Endothelial cell of umbilical vein (primary cell): ENCODE results near the gene ZNF280C. TPM values are rescaled to one million over a fixed set of nuclear protein-coding genes. Genes with fewer than 3 reads are reported as not detected.

Experiments used
- BruUV-seq: library from RNA; stranded (reverse); fragments of 400-500 nt; replicated peaks from 2 replicates; lab custom pipeline; 2021; lab: Mats Ljungman, UMichigan
- CTCF ChIA-PET: fragments of 300-600, 350-600 bp; sonication (Branson Sonifier 250); formaldehyde crosslinking; loops from one replicate; lab custom pipeline; 2021; ENCODE audit warnings: antibody characterized with exemption, inconsistent platforms; lab: Charles Lee
- POLR2A ChIA-PET: fragments of 300-600, 350-600 bp; sonication (Branson Sonifier 250); formaldehyde crosslinking; loops from one replicate; lab custom pipeline; 2021; ENCODE audit warnings: antibody characterized with exemption, inconsistent platforms; lab: Charles Lee
- DNase-seq: peaks from one replicate; pipeline ENCODE4 v3.0.0-alpha.2; 2011; ENCODE audit warnings: low read depth, low spot score
- FAIRE-seq: peaks from 2 replicates; lab custom pipeline; 2011; peaks lifted over from hg19 to GRCh38; lab: Jason Lieb, UNC
- H2AFZ ChIP-seq: 2 replicates; pipeline ENCODE4 v1.6.0; 2012; ENCODE audit warnings: low read depth, low read length, control low read depth, inconsistent platforms
- H3K27ac ChIP-seq: 2 replicates; pipeline ENCODE4 v1.5.1; 2011; ENCODE audit warnings: low read depth, mild to moderate bottlenecking, control low read depth, low read length, moderate library complexity; ENCODE audit not compliant: insufficient read depth
- H3K27me3 ChIP-seq, 2 experiments: 2 replicates each; pipeline versions ENCODE4 v1.6.0 to v1.6.1; 2011; ENCODE audit warnings: low read length in 2 of 2, mixed read lengths in 1 of 2; ENCODE audit not compliant: control insufficient read depth in 2 of 2, insufficient read depth in 2 of 2
- H3K36me3 ChIP-seq, 2 experiments: 2 replicates in 1 of 2; 3 replicates in 1 of 2; pipeline ENCODE4 v1.5.1; 2011; ENCODE audit warnings: low read length in 2 of 2, mild to moderate bottlenecking in 1 of 2, moderate library complexity in 1 of 2; ENCODE audit not compliant: control insufficient read depth in 2 of 2, insufficient read depth in 2 of 2; ENCODE audit errors: extremely low read depth in 1 of 2
- H3K4me1 ChIP-seq: 3 replicates; pipeline ENCODE4 v1.5.1; 2011; ENCODE audit warnings: mild to moderate bottlenecking, low read length; ENCODE audit not compliant: control insufficient read depth, insufficient read depth; ENCODE audit errors: extremely low read depth
- H3K4me2 ChIP-seq: 2 replicates; pipeline ENCODE4 v1.6.1; 2011; ENCODE audit warnings: low read length, control low read depth, mixed read lengths; ENCODE audit not compliant: insufficient read depth
- H3K4me3 ChIP-seq, 3 experiments: fragments of 200-600 bp in 1 of 3; sonication (generic), shearing (Covaris generic) in 1 of 3; replicated peaks in 1 of 3; 2 replicates each; pipeline ENCODE4 v1.5.1; 2011 to 2016; ENCODE audit warnings: control low read depth in 3 of 3, low read length in 3 of 3, mild to moderate bottlenecking in 2 of 3, inconsistent platforms in 1 of 3, low read depth in 1 of 3, moderate library complexity in 1 of 3; ENCODE audit not compliant: insufficient read depth in 1 of 3
- H3K79me2 ChIP-seq: 2 replicates; pipeline ENCODE4 v1.6.0; 2012; ENCODE audit warnings: low read length, inconsistent platforms; ENCODE audit not compliant: control insufficient read depth, insufficient read depth
- H3K9ac ChIP-seq: replicated peaks from 2 replicates; pipeline ENCODE3; 2011; ENCODE audit warnings: low read length, control low read depth; ENCODE audit not compliant: insufficient read depth; ENCODE audit errors: extremely low read depth
- H3K9me1 ChIP-seq: replicated peaks from 3 replicates; pipeline ENCODE4 v1.6.0; 2011; ENCODE audit warnings: mild to moderate bottlenecking, low read length; ENCODE audit not compliant: control insufficient read depth, insufficient read depth; ENCODE audit errors: extremely low read depth
- H3K9me3 ChIP-seq: replicated peaks from 2 replicates; pipeline ENCODE4 v1.5.1; 2012; ENCODE audit warnings: low read length, inconsistent platforms; ENCODE audit not compliant: control insufficient read depth, insufficient read depth
- H4K20me1 ChIP-seq: replicated peaks from 2 replicates; pipeline ENCODE3; 2011; ENCODE audit warnings: mild to moderate bottlenecking, low read length; ENCODE audit not compliant: control insufficient read depth, insufficient read depth; ENCODE audit errors: extremely low read depth
- EZH2 ChIP-seq: IDR thresholded peaks from 2 replicates; pipeline ENCODE4 v1.6.1; 2012; ENCODE audit warnings: borderline replicate concordance, low read depth, mild to moderate bottlenecking, moderate library complexity, low read length, inconsistent platforms; ENCODE audit not compliant: severe bottlenecking
- FOS ChIP-seq: IDR thresholded peaks from 2 replicates; pipeline ENCODE4 v1.6.1; 2011; ENCODE audit warnings: mild to moderate bottlenecking, low read length, moderate library complexity, borderline replicate concordance; ENCODE audit not compliant: insufficient read depth
- GATA2 ChIP-seq: IDR thresholded peaks from 2 replicates; pipeline ENCODE4 v1.7.0; 2011; ENCODE audit warnings: low read depth, mild to moderate bottlenecking, moderate library complexity, mixed read lengths, low read length; ENCODE audit not compliant: insufficient read length, insufficient read depth
- JUN ChIP-seq: IDR thresholded peaks from 2 replicates; pipeline ENCODE4 v1.6.1; 2011; ENCODE audit warnings: borderline replicate concordance, low read depth; ENCODE audit not compliant: insufficient read length, insufficient read depth
- MYC ChIP-seq: IDR thresholded peaks from one replicate; pipeline ENCODE4 v1.6.1; 2011; ENCODE audit warnings: mild to moderate bottlenecking, low read depth, low read length
- POLR2A ChIP-seq: IDR thresholded peaks from 2 replicates; pipeline ENCODE4 v1.6.1; 2012; ENCODE audit warnings: low read depth, mild to moderate bottlenecking, control low read depth, low read length
- POLR2AphosphoS5 ChIP-seq: IDR thresholded peaks from 2 replicates; pipeline ENCODE4 v1.6.1; 2012; ENCODE audit warnings: low read depth, mild to moderate bottlenecking, control low read depth, low read length, moderate library complexity; ENCODE audit not compliant: insufficient read depth
- dilution Hi-C: fragments of 300-500 bp; cut with MboI; formaldehyde crosslinking; loops from one replicate; pipeline ENCODE4 v1.15.0; 2019; ENCODE audit warnings: low sequenced_read_pairs; ENCODE audit not compliant: extremely low pct_ligation_motif_present
- intact Hi-C: fragments of 100-400 bp; cut with micrococcal nuclease; formaldehyde crosslinking; loops from one replicate; pipeline ENCODE4 v1.10.0; 2022
- polyA plus RNA-seq, 4 experiments: library from polyadenylated mRNA; depleted of rRNA in 3 of 4; stranded (reverse) in 3 of 4; unstranded in 1 of 4; fragments of >200 nt; gene quantifications; 2 replicates each; pipeline versions ENCODE4 v1.2.1 to v1.2.3, GENCODE V29; 2011 to 2012; ENCODE audit warnings: missing spikeins in 1 of 4
- total RNA-seq: library from RNA; stranded (reverse); gene quantifications from 2 replicates; pipeline ENCODE4 v1.2.3, GENCODE V29; 2021
- TF ChIP-seq, protein P1 (sequence below), 2 donors: IDR thresholded peaks; 1 replicate in 1 of 2; 2 replicates in 1 of 2; pipeline ENCODE4 v1.5.1; 2011; ENCODE audit warnings: low read length in 2 of 2, mild to moderate bottlenecking in 2 of 2, moderate library complexity in 2 of 2, control low read depth in 1 of 2, inconsistent platforms in 1 of 2, low read depth in 1 of 2; ENCODE audit not compliant: insufficient read depth in 1 of 2; ENCODE audit errors: extremely low read depth in 1 of 2
- TF ChIP-seq, protein P2 (sequence below): IDR thresholded peaks from 2 replicates; pipeline ENCODE4 v1.6.1; 2011; ENCODE audit not compliant: insufficient read depth, insufficient read length

ZNF280C gene
- total and polyA plus RNA-seq, 2 donors (not counting 3 experiments of a cell fraction or from before 2014, with no cell fraction given), result 3.2 to 7.7 TPM

DNA sequence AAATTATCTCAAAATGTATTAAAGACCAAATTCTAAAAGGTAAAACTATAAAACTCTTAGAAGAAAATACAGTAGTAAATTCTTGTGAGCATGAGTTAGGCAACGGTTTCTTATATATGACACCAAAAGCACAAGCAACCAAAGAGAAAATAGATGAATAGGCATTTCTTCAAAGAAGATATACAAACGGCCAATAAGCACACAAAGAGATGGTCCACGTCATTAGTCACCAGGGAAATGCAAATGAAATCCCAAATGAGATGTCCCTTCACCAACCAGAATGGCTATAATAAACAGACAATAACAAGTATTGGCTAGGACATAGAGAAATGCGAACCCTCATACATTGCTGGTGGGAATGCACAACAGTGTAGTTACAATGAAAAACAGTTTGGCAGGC, 52.4 kb downstream of the ZNF280C start:
- Histone ChIP-seq H2AFZ (no peak overlapping the region), H3K9ac (no peak overlapping the region), H3K4me2 (no peak overlapping the region), H3K79me2 (no peaks in the 10 kb centered on the region), H3K27me3 (no peaks in the 10 kb centered on the region), H4K20me1 (no peaks in the 10 kb centered on the region), H3K27ac (no peak overlapping the region), H3K4me1 (no peaks in the 10 kb centered on the region), H3K4me3 (no peak overlapping the region), H3K9me3 (no peaks in the 10 kb centered on the region), H3K9me1 (no peaks in the 10 kb centered on the region), H3K36me3 (peaks cover 0 to 3% of the 10 kb centered on the region in 2 experiments)
- dilution Hi-C loops, result no loop called here
- no TSS peak for BruUV-seq
- POLR2A ChIA-PET, result no interaction called here
- FAIRE-seq (no peak), DNase-seq (peak; percentile 1)
- no peak for TF ChIP-seq FOS
- TF ChIP-seq, protein P1, sequence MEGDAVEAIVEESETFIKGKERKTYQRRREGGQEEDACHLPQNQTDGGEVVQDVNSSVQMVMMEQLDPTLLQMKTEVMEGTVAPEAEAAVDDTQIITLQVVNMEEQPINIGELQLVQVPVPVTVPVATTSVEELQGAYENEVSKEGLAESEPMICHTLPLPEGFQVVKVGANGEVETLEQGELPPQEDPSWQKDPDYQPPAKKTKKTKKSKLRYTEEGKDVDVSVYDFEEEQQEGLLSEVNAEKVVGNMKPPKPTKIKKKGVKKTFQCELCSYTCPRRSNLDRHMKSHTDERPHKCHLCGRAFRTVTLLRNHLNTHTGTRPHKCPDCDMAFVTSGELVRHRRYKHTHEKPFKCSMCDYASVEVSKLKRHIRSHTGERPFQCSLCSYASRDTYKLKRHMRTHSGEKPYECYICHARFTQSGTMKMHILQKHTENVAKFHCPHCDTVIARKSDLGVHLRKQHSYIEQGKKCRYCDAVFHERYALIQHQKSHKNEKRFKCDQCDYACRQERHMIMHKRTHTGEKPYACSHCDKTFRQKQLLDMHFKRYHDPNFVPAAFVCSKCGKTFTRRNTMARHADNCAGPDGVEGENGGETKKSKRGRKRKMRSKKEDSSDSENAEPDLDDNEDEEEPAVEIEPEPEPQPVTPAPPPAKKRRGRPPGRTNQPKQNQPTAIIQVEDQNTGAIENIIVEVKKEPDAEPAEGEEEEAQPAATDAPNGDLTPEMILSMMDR (IDR thresholded peaks at IDR 0.05; ENCODE audit: extremely low read depth in 1 of 2, insufficient read depth in 1 of 2, low read depth in 1 of 2, low read length in 2 of 2), result no peak
- TF ChIP-seq MYC, result no peak
- CTCF ChIA-PET, result no interaction called here
- intact Hi-C loops, result no loop called here

DNA sequence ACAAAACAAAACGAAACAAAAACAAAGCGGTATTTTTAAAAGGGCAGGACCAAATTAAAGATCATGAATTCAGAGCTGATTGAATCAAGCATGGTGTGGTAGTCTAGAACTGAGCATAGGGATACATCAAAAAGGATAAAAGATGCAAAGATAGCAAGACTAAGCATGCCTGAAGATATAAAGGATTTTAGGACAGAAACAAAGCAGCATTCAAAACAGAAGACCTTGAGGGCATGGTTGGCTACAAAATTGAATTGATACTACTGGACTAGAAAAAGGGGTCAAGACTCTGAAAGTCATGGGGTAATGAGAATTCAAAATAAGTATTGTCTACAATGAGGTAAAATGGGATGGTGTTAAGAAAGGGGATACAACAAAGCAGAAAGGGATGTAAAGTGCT, 55.3 kb downstream of the ZNF280C start:
- no TSS peak for BruUV-seq
- POLR2A ChIA-PET, result no interaction called here

More for the DNA sequence above, 55.3 kb downstream of the ZNF280C start:
- no peak for FAIRE-seq
- Histone ChIP-seq H2AFZ (no peak overlapping the region), H3K9me1 (no peaks in the 10 kb centered on the region), H3K27me3 (no peaks in the 10 kb centered on the region), H3K79me2 (no peaks in the 10 kb centered on the region), H3K4me3 (no peak overlapping the region), H3K9ac (no peak overlapping the region), H3K4me1 (no peaks in the 10 kb centered on the region), H3K27ac (no peak overlapping the region), H3K4me2 (no peak overlapping the region), H3K9me3 (no peaks in the 10 kb centered on the region), H4K20me1 (no peaks in the 10 kb centered on the region), H3K36me3 (peaks cover 0 to 3% of the 10 kb centered on the region in 2 experiments)
- no peak for TF ChIP-seq JUN
- TF ChIP-seq POLR2AphosphoS5, result no peak
- TF ChIP-seq EZH2, result no peak
- TF ChIP-seq, protein P2, sequence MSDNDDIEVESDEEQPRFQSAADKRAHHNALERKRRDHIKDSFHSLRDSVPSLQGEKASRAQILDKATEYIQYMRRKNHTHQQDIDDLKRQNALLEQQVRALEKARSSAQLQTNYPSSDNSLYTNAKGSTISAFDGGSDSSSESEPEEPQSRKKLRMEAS, result no peak
- TF ChIP-seq MYC, result no peak
- TF ChIP-seq, protein P1 (IDR thresholded peaks at IDR 0.05; ENCODE audit: extremely low read depth in 1 of 2, insufficient read depth in 1 of 2, low read depth in 1 of 2, low read length in 2 of 2), result no peak
- no peak for TF ChIP-seq GATA2
- TF ChIP-seq FOS, result no peak
- no peak for TF ChIP-seq POLR2A
- dilution Hi-C loops, result no loop called here
- DNase-seq, result no peak
- intact Hi-C loops, result no loop called here
- CTCF ChIA-PET, result no interaction called here
